Body of pancreas (tissue), 4 donors: ENCODE data around the gene MAP2K7.

Experiments
- CTCF ChIP-seq, 7 experiments: fragments of 450-650 bp in 4 of 7; fragments of 200-600 bp in 3 of 7; sonication (generic) in 3 of 7; IDR thresholded peaks; one replicate each; pipeline ENCODE4 v1.5.1; 2016 to 2019; ENCODE audit warnings: antibody characterized with exemption in 7 of 7
- POLR2A ChIP-seq, 3 donors: fragments of 450-650 bp; IDR thresholded peaks; one replicate each; pipeline ENCODE4 v1.6.1; 2016; ENCODE audit warnings: antibody characterized with exemption in 3 of 3, mild to moderate bottlenecking in 2 of 3

GRCh38 chr19:7933411-7933810, 29.7 kb downstream of the MAP2K7 start:
- no peak for TF ChIP-seq CTCF (IDR thresholded peaks at IDR 0.05)
- no peak for TF ChIP-seq POLR2A (IDR thresholded peaks at IDR 0.05)
